Measurements from ENCODE around the gene CTSD. TPM values are rescaled to one million over a fixed set of nuclear protein-coding genes. Genes with fewer than 3 reads are reported as not detected.

Gene CTSD
- total RNA-seq, 1 experiment from 2014 or later = 26.1 TPM

GRCh38 chr11:1773994-1774550, 10.3 kb upstream of the CTSD start:
- H3K4me3 ChIP-seq (ENCODE audit: low read length) = no peak overlapping the region
- H3K9ac ChIP-seq (ENCODE audit: low read length) = no peak overlapping the region
- H4K20me1 ChIP-seq (ENCODE audit: insufficient read depth, low read depth, low read length) = no peaks in the 10 kb centered on the region; the same call in 1 of the 2 replicates
- H3K79me2 ChIP-seq (ENCODE audit: low read length) = no peaks in the 10 kb centered on the region
- no peaks in the 10 kb centered on the region for H3K36me3 ChIP-seq (ENCODE audit: insufficient read depth, low read length)
- no peaks in the 10 kb centered on the region for H3K27me3 ChIP-seq (ENCODE audit: low read length)
- no peaks in the 10 kb centered on the region for H3K9me3 ChIP-seq (ENCODE audit: low read length)
- no peaks in the 10 kb centered on the region; the same call in 1 of the 2 replicates for H3K4me1 ChIP-seq (ENCODE audit: low read length)
- no peak for DNase-seq
- H3K4me2 ChIP-seq (ENCODE audit: low read depth, low read length, poor library complexity, severe bottlenecking) = no peak overlapping the region
- no peak overlapping the region for H2AFZ ChIP-seq (ENCODE audit: low read length)
- no peaks in the 10 kb centered on the region for H3K9me2 ChIP-seq (replicated peaks; ENCODE audit: insufficient read depth, low read length)
- H3K27ac ChIP-seq (ENCODE audit: low read length) = no peak overlapping the region

GRCh38 chr11:1773131-1773993, 9.6 kb upstream of the CTSD start:
- Histone ChIP-seq H3K27ac (ENCODE audit: low read length) (no peak overlapping the region), H3K79me2 (ENCODE audit: low read length) (no peaks in the 10 kb centered on the region), H3K4me2 (ENCODE audit: low read depth, low read length, poor library complexity, severe bottlenecking) (no peak overlapping the region), H3K4me1 (ENCODE audit: low read length) (no peaks in the 10 kb centered on the region; the same call in 1 of the 2 replicates), H3K4me3 (ENCODE audit: low read length) (no peak overlapping the region), H3K36me3 (ENCODE audit: insufficient read depth, low read length) (no peaks in the 10 kb centered on the region), H2AFZ (ENCODE audit: low read length) (no peak overlapping the region), H3K9ac (ENCODE audit: low read length) (no peak overlapping the region), H3K27me3 (ENCODE audit: low read length) (no peaks in the 10 kb centered on the region), H3K9me3 (ENCODE audit: low read length) (no peaks in the 10 kb centered on the region), H3K9me2 (replicated peaks; ENCODE audit: insufficient read depth, low read length) (no peaks in the 10 kb centered on the region), H4K20me1 (ENCODE audit: insufficient read depth, low read depth, low read length) (no peaks in the 10 kb centered on the region; the same call in 1 of the 2 replicates)
- no peak for DNase-seq

- Histone ChIP-seq H3K9ac (ENCODE audit: low read length) (no peak overlapping the region), H3K27ac (ENCODE audit: low read length) (no peak overlapping the region), H2AFZ (ENCODE audit: low read length) (no peak overlapping the region), H3K9me2 (replicated peaks; ENCODE audit: insufficient read depth, low read length) (no peaks in the 10 kb centered on the region), H3K9me3 (ENCODE audit: low read length) (no peaks in the 10 kb centered on the region), H3K27me3 (ENCODE audit: low read length) (no peaks in the 10 kb centered on the region), H3K4me2 (ENCODE audit: low read depth, low read length, poor library complexity, severe bottlenecking) (no peak overlapping the region), H3K36me3 (ENCODE audit: insufficient read depth, low read length) (no peaks in the 10 kb centered on the region), H3K4me3 (ENCODE audit: low read length) (no peak overlapping the region), H3K4me1 (ENCODE audit: low read length) (no peaks in the 10 kb centered on the region; the same call in 1 of the 2 replicates), H3K79me2 (ENCODE audit: low read length) (no peaks in the 10 kb centered on the region), H4K20me1 (ENCODE audit: insufficient read depth, low read depth, low read length) (no peaks in the 10 kb centered on the region; the same call in 1 of the 2 replicates)
- DNase-seq = no peak
Observed at GRCh38 chr11:1772270-1773130, 8.8 kb upstream of the CTSD start.

GRCh38 chr11:1771700-1772099, 8.0 kb upstream of the CTSD start:
- H3K4me2 ChIP-seq (ENCODE audit: low read depth, low read length, poor library complexity, severe bottlenecking) = no peak overlapping the region
- H3K4me1 ChIP-seq (ENCODE audit: low read length) = no peaks in the 10 kb centered on the region; the same call in 1 of the 2 replicates
- no peak overlapping the region for H3K4me3 ChIP-seq (ENCODE audit: low read length)
- no peaks in the 10 kb centered on the region for H3K9me2 ChIP-seq (replicated peaks; ENCODE audit: insufficient read depth, low read length)
- no peaks in the 10 kb centered on the region for H3K36me3 ChIP-seq (ENCODE audit: insufficient read depth, low read length)
- no peaks in the 10 kb centered on the region; the same call in 1 of the 2 replicates for H4K20me1 ChIP-seq (ENCODE audit: insufficient read depth, low read depth, low read length)
- H3K79me2 ChIP-seq (ENCODE audit: low read length) = no peaks in the 10 kb centered on the region
- H3K27ac ChIP-seq (ENCODE audit: low read length) = no peak overlapping the region
- no peaks in the 10 kb centered on the region for H3K27me3 ChIP-seq (ENCODE audit: low read length)
- H3K9me3 ChIP-seq (ENCODE audit: low read length) = no peaks in the 10 kb centered on the region
- DNase-seq = no peak
- no peak overlapping the region for H2AFZ ChIP-seq (ENCODE audit: low read length)
- no peak overlapping the region for H3K9ac ChIP-seq (ENCODE audit: low read length)

- no peak overlapping the region for H3K4me3 ChIP-seq (ENCODE audit: low read length)
- H3K36me3 ChIP-seq (ENCODE audit: insufficient read depth, low read length) = no peaks in the 10 kb centered on the region
- H3K9me3 ChIP-seq (ENCODE audit: low read length) = no peaks in the 10 kb centered on the region
- DNase-seq = no peak
- H3K4me1 ChIP-seq (ENCODE audit: low read length) = no peaks in the 10 kb centered on the region; the same call in 1 of the 2 replicates
- no peak overlapping the region for H3K27ac ChIP-seq (ENCODE audit: low read length)
- no peaks in the 10 kb centered on the region for H3K79me2 ChIP-seq (ENCODE audit: low read length)
- no peaks in the 10 kb centered on the region for H3K9me2 ChIP-seq (replicated peaks; ENCODE audit: insufficient read depth, low read length)
- no peaks in the 10 kb centered on the region for H3K27me3 ChIP-seq (ENCODE audit: low read length)
- H2AFZ ChIP-seq (ENCODE audit: low read length) = no peak overlapping the region
- no peaks in the 10 kb centered on the region; the same call in 1 of the 2 replicates for H4K20me1 ChIP-seq (ENCODE audit: insufficient read depth, low read depth, low read length)
- no peak overlapping the region for H3K9ac ChIP-seq (ENCODE audit: low read length)
- H3K4me2 ChIP-seq (ENCODE audit: low read depth, low read length, poor library complexity, severe bottlenecking) = no peak overlapping the region
Observed at GRCh38 chr11:1771273-1771672, 7.5 kb upstream of the CTSD start.

GRCh38 chr11:1770528-1770927, 6.8 kb upstream of the CTSD start:
- no peaks in the 10 kb centered on the region for H3K9me2 ChIP-seq (replicated peaks; ENCODE audit: insufficient read depth, low read length)
- no peaks in the 10 kb centered on the region; the same call in 1 of the 2 replicates for H3K4me1 ChIP-seq (ENCODE audit: low read length)
- H4K20me1 ChIP-seq (ENCODE audit: insufficient read depth, low read depth, low read length) = no peaks in the 10 kb centered on the region; the same call in 1 of the 2 replicates
- H3K27me3 ChIP-seq (ENCODE audit: low read length) = no peaks in the 10 kb centered on the region
- H3K9me3 ChIP-seq (ENCODE audit: low read length) = no peaks in the 10 kb centered on the region
- no peaks in the 10 kb centered on the region for H3K79me2 ChIP-seq (ENCODE audit: low read length)
- no peak overlapping the region for H3K27ac ChIP-seq (ENCODE audit: low read length)
- DNase-seq = no peak
- no peak overlapping the region for H3K4me2 ChIP-seq (ENCODE audit: low read depth, low read length, poor library complexity, severe bottlenecking)
- H3K4me3 ChIP-seq (ENCODE audit: low read length) = no peak overlapping the region
- H2AFZ ChIP-seq (ENCODE audit: low read length) = no peak overlapping the region
- H3K9ac ChIP-seq (ENCODE audit: low read length) = no peak overlapping the region
- H3K36me3 ChIP-seq (ENCODE audit: insufficient read depth, low read length) = no peaks in the 10 kb centered on the region

GRCh38 chr11:1770061-1770460, 6.3 kb upstream of the CTSD start:
- Histone ChIP-seq H3K9me2 (replicated peaks; ENCODE audit: insufficient read depth, low read length) (no peaks in the 10 kb centered on the region), H3K27me3 (ENCODE audit: low read length) (no peaks in the 10 kb centered on the region), H3K9ac (ENCODE audit: low read length) (no peak overlapping the region), H3K27ac (ENCODE audit: low read length) (no peak overlapping the region), H3K36me3 (ENCODE audit: insufficient read depth, low read length) (no peaks in the 10 kb centered on the region), H4K20me1 (ENCODE audit: insufficient read depth, low read depth, low read length) (no peaks in the 10 kb centered on the region; the same call in 1 of the 2 replicates), H3K4me2 (ENCODE audit: low read depth, low read length, poor library complexity, severe bottlenecking) (no peak overlapping the region), H3K4me1 (ENCODE audit: low read length) (no peaks in the 10 kb centered on the region; the same call in 1 of the 2 replicates), H3K9me3 (ENCODE audit: low read length) (no peaks in the 10 kb centered on the region), H2AFZ (ENCODE audit: low read length) (no peak overlapping the region), H3K79me2 (ENCODE audit: low read length) (no peaks in the 10 kb centered on the region), H3K4me3 (ENCODE audit: low read length) (no peak overlapping the region)
- no peak for DNase-seq

All from Karpas-422 (cell line).